GM19468 (cell line): ENCODE data around the gene ZNF14.
"Not testable (repeated sequence)": the region's sequence is repeated elsewhere in the genome, so short reads cannot be mapped to it uniquely, and the experiment has no call there.

Experiments
- ATAC-seq: cut with Tn5 transposase; IDR thresholded peaks from one replicate; pipeline ENCODE4 v1.9.1; 2021; ENCODE audit warnings: mild to moderate bottlenecking, moderate library complexity, moderate number of reproducible peaks; ENCODE audit not compliant: unreplicated experiment; ENCODE audit errors: extremely low read depth

Gene ZNF14

DNA sequence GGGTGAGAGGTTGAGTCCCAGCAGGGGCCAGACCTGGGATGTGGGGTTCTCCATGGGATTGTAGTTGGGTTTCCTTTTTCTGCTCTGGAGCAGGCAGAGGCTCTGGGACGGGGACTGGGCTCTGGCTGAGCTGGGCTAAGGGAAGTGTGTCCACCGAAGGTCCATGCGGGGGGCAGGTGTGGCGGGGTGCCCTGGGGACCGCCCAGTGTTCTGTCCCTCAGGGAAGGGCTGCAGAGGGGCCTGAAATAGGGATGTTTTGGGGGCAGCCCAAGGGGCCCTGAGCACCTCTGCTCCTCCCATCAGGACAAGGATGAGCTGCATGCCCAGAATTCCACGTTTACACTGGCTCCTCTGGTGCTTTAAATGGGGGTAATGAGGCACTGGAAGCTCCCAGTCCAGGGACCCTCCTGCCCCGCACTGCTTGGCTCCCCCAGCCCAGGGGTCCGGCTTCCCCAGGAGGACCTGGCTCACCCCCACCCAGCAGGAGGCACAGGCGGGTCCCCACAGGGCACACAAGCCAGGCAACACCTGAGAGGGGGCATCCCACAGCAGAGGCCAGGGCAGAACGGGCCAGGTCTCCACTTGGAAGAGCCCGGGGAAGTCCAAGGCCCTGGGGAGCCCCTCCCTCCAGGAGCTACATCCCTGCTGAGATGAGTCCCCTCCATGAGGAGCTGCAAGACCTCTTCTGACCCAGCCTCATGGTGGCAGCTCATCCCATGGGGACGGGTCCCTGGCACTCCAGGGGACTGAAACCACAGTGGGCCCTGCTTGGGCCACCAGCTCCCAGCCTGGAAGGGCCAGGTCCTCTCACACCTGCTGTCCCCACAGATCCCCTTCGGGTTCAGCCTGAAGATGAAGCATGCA lies 14.7 kb upstream of the ZNF14 start:
- no peak for ATAC-seq

- no peak for ATAC-seq
Observed at GRCh38 chr19:19746286-19747213, 13.6 kb upstream of the ZNF14 start.

DNA sequence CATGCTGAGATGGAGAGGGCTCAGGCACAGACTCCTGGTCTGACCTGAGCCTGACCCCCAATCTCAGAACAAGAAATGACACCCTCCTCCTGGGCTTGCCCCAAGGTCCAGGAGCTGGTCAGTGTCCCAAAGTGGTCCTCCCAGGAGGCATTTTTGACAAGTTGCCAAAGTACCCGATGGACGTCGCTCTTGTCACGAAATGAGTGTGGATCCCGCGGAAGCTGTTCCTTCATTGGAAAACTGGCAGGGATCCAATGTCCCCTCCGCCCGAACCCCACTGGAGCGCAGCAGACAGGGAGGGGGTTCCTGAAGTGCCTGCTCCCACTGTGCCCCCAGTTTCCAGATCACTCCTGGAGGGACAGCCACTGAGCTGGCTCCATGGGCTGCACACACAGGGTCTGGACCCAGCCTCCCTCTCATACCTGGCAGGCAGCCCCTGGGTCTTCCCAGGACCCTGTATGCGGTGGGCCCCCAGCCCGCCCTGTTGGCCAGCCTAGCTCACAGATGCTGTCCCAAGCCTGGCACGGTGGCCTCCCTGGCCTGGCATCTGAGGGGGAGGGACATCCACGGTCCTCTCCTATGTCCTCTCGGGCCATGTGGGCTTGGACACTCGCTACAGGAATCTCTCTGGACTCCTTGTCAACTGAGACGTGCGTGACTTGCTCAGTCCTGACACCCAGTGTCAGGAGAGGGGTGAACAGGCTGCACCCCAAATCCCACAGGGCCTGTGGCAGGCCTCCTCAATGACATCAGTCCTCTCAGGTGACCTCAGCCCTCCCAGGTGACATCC lies 12.8 kb upstream of the ZNF14 start:
- ATAC-seq, result no peak

DNA sequence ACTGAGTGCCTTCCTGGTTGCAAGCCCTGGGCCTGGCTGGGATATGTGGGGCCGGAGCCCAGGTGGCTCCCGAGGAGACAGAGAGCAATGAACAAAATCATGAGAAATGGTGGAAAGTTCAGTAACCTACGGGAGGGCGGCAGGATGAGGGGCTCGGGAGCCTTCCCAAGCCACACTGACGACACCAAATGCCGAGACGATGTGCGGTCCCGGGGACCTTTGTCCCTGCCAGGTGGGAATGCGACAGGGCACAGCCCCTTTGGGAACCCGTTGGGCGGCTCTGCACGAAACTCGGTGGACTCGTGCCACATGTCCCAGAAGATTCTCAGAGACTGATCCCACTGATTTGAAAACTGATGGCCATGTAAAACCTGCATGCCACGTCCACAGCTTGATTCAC lies 11.7 kb upstream of the ZNF14 start:
- ATAC-seq, result no peak

- ATAC-seq, result not testable (repeated sequence)
Observed at GRCh38 chr19:19743921-19744320, 11.0 kb upstream of the ZNF14 start.

DNA sequence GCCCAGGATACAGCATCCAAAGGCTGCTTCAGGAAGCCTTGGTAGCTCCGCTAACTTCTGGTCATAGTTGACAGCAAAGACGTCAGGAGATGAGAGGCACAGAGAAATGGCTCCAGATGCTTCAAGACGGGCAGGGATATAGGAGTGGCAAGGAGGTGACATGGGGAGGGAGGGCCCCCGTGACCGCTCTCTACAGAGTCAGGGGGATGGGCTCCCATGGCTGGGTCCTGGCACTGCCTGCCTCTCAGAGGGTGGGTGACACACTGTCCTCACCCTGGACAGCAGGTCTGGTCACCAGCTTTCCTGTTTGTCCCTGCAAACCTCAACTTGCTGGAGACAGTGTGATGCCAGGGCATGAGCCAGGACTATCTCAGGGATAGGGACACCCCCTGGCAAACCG lies 10.3 kb upstream of the ZNF14 start:
- no peak for ATAC-seq

DNA sequence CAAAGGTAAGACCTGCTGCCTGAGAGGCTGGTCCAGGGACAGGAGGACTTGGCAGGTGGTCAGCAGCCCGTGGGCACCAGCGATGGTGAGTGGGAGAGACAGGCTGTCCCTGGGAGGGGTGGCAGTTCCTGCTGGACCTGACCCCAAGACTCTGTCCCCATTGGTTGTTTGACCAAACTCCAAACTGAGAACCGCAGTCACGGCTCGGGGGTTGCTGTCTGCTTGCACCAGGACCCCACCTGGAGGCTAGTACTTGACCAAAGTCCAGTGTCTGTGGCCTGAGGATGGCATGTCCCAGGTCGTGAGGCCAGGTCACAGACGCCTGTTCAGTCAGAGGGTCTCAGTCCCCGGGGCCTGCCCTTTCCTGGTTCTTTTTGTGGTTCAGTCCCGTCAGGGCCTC lies 9.9 kb upstream of the ZNF14 start:
- ATAC-seq, result no peak

GRCh38 chr19:19741184-19741583 lies 8.3 kb upstream of the ZNF14 start:
- ATAC-seq, result no peak

DNA sequence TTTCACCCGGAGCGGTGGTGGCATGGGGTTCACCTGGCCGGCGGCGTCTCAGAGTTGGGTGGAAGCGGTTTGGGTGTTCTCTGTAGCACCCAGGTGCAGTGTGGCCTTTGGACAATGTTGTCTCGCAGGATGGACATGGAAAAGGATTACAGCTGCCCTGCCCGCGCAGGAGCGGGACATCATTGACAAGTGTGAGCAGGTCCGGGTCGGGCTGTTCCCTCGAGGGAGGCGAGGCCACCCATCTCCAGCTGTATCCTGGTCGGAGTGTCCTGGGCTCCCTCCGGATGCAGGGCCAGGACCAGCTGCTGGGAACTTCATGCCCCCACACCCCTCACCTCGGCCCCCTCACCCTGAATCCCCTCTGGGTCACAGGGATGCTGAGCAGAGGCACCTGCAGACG lies 7.8 kb upstream of the ZNF14 start:
- ATAC-seq, result no peak

- ATAC-seq, result no peak
Observed at GRCh38 chr19:19738564-19738963, 5.7 kb upstream of the ZNF14 start.

GRCh38 chr19:19737559-19738332 lies 4.8 kb upstream of the ZNF14 start:
- no peak for ATAC-seq

- ATAC-seq, result no peak
Observed at GRCh38 chr19:19721896-19722295, 11.0 kb downstream of the ZNF14 start.

DNA sequence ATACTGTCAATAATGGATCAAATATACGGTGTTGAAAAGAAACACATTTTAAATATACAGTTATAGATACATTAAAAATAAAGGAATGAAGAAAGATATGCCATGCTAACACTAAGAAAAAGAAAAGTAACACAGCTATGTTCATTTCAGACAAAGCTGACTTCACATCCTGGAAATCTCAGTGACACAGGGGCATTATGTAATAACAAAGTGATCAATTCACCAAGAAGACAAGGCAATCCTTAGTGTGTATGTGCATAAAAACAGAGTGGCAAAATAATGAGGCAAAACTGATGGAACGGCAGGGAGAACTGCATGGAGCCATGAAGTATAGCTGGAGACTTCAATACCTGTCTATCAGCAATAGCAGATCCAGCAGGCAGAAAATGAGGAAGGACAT lies 13.1 kb downstream of the ZNF14 start:
- ATAC-seq, result no peak

GRCh38 chr19:19711934-19712828 lies 20.7 kb downstream of the ZNF14 start:
- ATAC-seq, result no peak

DNA sequence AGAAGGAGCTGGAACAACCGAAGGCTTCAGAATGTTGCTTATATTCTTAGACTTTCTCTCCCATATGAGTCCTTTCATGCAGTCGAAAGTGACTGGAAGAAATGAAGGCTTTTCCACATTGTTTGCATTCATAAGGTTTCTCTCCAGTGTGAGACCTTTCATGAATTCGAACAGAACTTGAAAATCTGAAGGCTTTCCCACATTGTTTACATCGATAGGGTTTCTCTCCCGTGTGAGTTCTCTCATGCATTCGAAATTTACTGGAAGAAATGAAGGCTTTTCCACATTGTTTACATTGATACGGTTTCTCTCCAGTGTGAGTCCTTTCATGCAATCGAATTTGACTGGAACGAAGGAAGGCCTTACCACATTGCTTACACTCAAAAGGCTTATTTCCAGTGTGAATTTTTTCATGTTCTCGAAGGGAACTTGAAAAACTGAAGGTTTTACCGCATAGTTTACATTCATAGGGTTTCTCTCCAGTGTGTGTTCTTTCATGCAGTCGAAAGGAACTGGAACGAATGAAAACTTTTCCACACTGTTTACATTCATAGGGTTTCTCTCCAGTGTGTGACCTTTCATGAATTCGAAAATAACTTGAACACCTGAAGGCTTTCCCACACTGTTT lies 21.5 kb downstream of the ZNF14 start:
- no peak for ATAC-seq

- ATAC-seq, result no peak
Observed at GRCh38 chr19:19710506-19710905, 22.4 kb downstream of the ZNF14 start.

DNA sequence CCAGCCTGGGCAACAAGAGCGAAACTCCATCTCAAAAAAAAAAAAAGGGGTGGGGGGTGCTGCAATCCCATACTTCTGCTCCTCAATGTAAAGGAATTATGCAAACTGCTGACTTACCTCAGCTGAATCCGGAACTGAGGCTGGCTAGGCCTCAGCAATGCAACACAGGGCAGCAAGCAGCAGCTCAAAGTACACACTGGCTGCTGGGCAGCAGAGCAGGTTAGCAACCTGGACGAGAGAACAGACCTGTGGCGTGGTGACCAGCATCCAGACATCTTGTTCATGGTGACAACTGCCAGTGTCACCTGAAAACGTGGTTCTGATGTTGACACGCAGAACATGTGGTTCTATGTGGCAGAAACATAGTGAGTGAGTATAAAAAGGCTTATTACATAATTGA lies 28.1 kb downstream of the ZNF14 start:
- no peak for ATAC-seq

DNA sequence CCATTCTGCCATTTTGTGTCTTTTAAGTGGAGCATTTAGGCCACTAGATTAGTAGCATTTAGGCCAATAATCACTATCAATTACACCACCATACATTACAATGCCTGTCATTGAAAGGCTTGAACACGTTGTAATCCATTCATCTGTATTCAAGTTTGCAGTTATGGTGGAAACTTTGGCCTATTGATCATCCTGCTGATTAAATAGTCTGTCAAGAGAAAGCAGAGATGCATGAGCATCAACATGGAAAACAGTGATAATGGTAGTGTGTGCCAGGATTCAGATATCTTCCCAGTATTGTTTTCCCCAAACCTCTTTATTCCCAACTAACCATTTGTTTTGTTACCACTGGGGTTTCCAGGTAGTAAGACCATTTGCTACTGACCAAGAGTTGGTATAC lies 32.4 kb downstream of the ZNF14 start:
- ATAC-seq, result not testable (repeated sequence)
